HL-60 (cell line): ENCODE measurements around the gene MOV10L1.

ENCODE experiments used
- CTCF ChIP-seq: IDR thresholded peaks from one replicate; pipeline ENCODE4 v1.5.1; 2011; ENCODE audit warnings: low read length, control low read depth, inconsistent platforms; ENCODE audit not compliant: insufficient read depth
- GABPA ChIP-seq: IDR thresholded peaks from 2 replicates; pipeline ENCODE4 v1.6.1; 2012; ENCODE audit warnings: low read depth
- POLR2AphosphoS5 ChIP-seq: IDR thresholded peaks from 2 replicates; pipeline ENCODE4 v1.6.1; 2012; ENCODE audit warnings: low read depth
- REST ChIP-seq: IDR thresholded peaks from 2 replicates; pipeline ENCODE4 v1.6.1; 2012; ENCODE audit warnings: low read depth; ENCODE audit not compliant: insufficient replicate concordance
- SPI1 ChIP-seq: IDR thresholded peaks from 2 replicates; pipeline ENCODE4 v1.6.1; 2012; ENCODE audit warnings: low read depth, mild to moderate bottlenecking, borderline replicate concordance

GRCh38 chr22:50157709-50158375, 68.0 kb downstream of the MOV10L1 start:
- no peak for TF ChIP-seq CTCF
- TF ChIP-seq POLR2AphosphoS5, result no peak
- TF ChIP-seq GABPA, result no peak
- no peak for TF ChIP-seq REST
- TF ChIP-seq SPI1, result no peak
